Gastroesophageal sphincter (tissue), 4 donors: Measurements from ENCODE around the gene NUP188. TPM values are rescaled to one million over a fixed set of nuclear protein-coding genes. Genes with fewer than 3 reads are reported as not detected.

ENCODE experiments used
- ATAC-seq: fragments of 150-250 bp; one replicate; pipeline ENCODE4 v1.9.1; 2016; ENCODE audit warnings: mild to moderate bottlenecking, moderate library complexity
- H3K27ac ChIP-seq, 4 donors: fragments of 200-600 bp; sonication (generic) in 3 of 4; 1 replicate in 3 of 4; 2 replicates in 1 of 4; pipeline ENCODE4 v1.5.1; 2016 to 2019
- H3K27me3 ChIP-seq: fragments of 200-600 bp; sonication (generic); one replicate; pipeline ENCODE4 v1.5.1; 2019
- H3K36me3 ChIP-seq, 2 donors: fragments of 200-600 bp; sonication (generic); one replicate each; pipeline ENCODE4 v1.5.1; 2019; ENCODE audit warnings: control low read depth in 1 of 2
- H3K4me1 ChIP-seq, 3 donors: fragments of 200-600 bp; sonication (generic); 1 replicate in 2 of 3; 2 replicates in 1 of 3; pipeline ENCODE4 v1.5.1; 2016 to 2019; ENCODE audit warnings: control low read depth in 2 of 3
- H3K4me3 ChIP-seq, 2 donors: fragments of 200-600 bp; sonication (generic); one replicate each; pipeline ENCODE4 v1.5.1; 2019; ENCODE audit warnings: mild to moderate bottlenecking in 1 of 2, moderate library complexity in 1 of 2
- H3K9me3 ChIP-seq, 3 donors: fragments of 200-600 bp; sonication (generic); one replicate each; pipeline ENCODE4 v1.5.1; 2017 to 2019; ENCODE audit warnings: control low read depth in 2 of 3
- EP300 ChIP-seq: sonication (generic); formaldehyde crosslinking; IDR thresholded peaks from one replicate; pipeline ENCODE4 v1.6.1; 2017; ENCODE audit warnings: antibody characterized with exemption, mild to moderate bottlenecking
- POLR2A ChIP-seq, 2 donors: fragments of 450-650 bp; IDR thresholded peaks; one replicate each; pipeline ENCODE4 v1.6.1; 2017; ENCODE audit warnings: antibody characterized with exemption in 2 of 2, mild to moderate bottlenecking in 2 of 2, moderate library complexity in 1 of 2
- POLR2AphosphoS5 ChIP-seq: sonication (generic); formaldehyde crosslinking; IDR thresholded peaks from one replicate; pipeline ENCODE4 v1.6.1; 2017; ENCODE audit warnings: antibody characterized with exemption
- WGBS, 2 donors: methylation state at CpG; one replicate each; pipeline ENCODE4 v1.1.5; 2018; ENCODE audit warnings: low coverage in 1 of 2; 5-methylcytosine and 5-hydroxymethylcytosine counted together
- total RNA-seq, 4 donors: library from RNA; depleted of rRNA; stranded (reverse); fragments of >200 nt; gene quantifications; one replicate each; pipeline ENCODE4 v1.1.0, GENCODE V29; 2016
- TF ChIP-seq, protein P1 (sequence below), 4 experiments: fragments of 200-600 bp in 2 of 4; fragments of 450-650 bp in 2 of 4; sonication (generic) in 1 of 4; IDR thresholded peaks; one replicate each; pipeline ENCODE4 v1.5.1; 2017 to 2019; ENCODE audit warnings: antibody characterized with exemption in 4 of 4, mild to moderate bottlenecking in 2 of 4, moderate library complexity in 2 of 4

Gene NUP188
- total RNA-seq, 4 donors from 2014 or later = 18.6 to 32.7 (median 29.1) TPM

- peaks cover 0 to 94% of the 10 kb centered on the region in 2 donors for H3K36me3 ChIP-seq
- 13 to 57% methylated on average over 3 to 9 of the region's 14 CpGs for WGBS, 2 donors
- TF ChIP-seq POLR2AphosphoS5 = no peak
- TF ChIP-seq EP300 = no peak
- TF ChIP-seq, protein P1, sequence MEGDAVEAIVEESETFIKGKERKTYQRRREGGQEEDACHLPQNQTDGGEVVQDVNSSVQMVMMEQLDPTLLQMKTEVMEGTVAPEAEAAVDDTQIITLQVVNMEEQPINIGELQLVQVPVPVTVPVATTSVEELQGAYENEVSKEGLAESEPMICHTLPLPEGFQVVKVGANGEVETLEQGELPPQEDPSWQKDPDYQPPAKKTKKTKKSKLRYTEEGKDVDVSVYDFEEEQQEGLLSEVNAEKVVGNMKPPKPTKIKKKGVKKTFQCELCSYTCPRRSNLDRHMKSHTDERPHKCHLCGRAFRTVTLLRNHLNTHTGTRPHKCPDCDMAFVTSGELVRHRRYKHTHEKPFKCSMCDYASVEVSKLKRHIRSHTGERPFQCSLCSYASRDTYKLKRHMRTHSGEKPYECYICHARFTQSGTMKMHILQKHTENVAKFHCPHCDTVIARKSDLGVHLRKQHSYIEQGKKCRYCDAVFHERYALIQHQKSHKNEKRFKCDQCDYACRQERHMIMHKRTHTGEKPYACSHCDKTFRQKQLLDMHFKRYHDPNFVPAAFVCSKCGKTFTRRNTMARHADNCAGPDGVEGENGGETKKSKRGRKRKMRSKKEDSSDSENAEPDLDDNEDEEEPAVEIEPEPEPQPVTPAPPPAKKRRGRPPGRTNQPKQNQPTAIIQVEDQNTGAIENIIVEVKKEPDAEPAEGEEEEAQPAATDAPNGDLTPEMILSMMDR (IDR thresholded peaks at IDR 0.05) = no peak
- no peak for TF ChIP-seq POLR2A (IDR thresholded peaks at IDR 0.05)
- peaks cover 0 to 21% (median 7%) of the 10 kb centered on the region in 3 donors for H3K4me1 ChIP-seq
- H3K4me3 ChIP-seq = no peak overlapping the region
- no peaks in the 10 kb centered on the region for H3K27me3 ChIP-seq
- H3K27ac ChIP-seq = peak overlapping the region in 3 of 4 donors; percentile 47 to 68 (median 60)
- ATAC-seq = peak; percentile 20
- H3K9me3 ChIP-seq = no peaks in the 10 kb centered on the region
Measured at GRCh38 chr9:129007035-129007765, 59.7 kb downstream of the NUP188 start.

- TF ChIP-seq POLR2AphosphoS5 = no peak
- TF ChIP-seq, protein P1 (IDR thresholded peaks at IDR 0.05) = no peak
- TF ChIP-seq POLR2A (IDR thresholded peaks at IDR 0.05) = no peak
- no peak for TF ChIP-seq EP300
- WGBS, 2 donors = 20 to 63% methylated on average over 1 to 7 of the region's 18 CpGs
- peaks cover 0 to 21% (median 7%) of the 10 kb centered on the region in 3 donors for H3K4me1 ChIP-seq
- no peak for ATAC-seq
- no peaks in the 10 kb centered on the region for H3K27me3 ChIP-seq
- H3K36me3 ChIP-seq = peaks cover 0 to 94% of the 10 kb centered on the region in 2 donors
- peak overlapping the region in 3 of 4 donors; percentile 47 to 68 (median 60) for H3K27ac ChIP-seq
- no peaks in the 10 kb centered on the region for H3K9me3 ChIP-seq
- H3K4me3 ChIP-seq = no peak overlapping the region
Measured at GRCh38 chr9:129007766-129008468, 60.4 kb downstream of the NUP188 start.

DNA sequence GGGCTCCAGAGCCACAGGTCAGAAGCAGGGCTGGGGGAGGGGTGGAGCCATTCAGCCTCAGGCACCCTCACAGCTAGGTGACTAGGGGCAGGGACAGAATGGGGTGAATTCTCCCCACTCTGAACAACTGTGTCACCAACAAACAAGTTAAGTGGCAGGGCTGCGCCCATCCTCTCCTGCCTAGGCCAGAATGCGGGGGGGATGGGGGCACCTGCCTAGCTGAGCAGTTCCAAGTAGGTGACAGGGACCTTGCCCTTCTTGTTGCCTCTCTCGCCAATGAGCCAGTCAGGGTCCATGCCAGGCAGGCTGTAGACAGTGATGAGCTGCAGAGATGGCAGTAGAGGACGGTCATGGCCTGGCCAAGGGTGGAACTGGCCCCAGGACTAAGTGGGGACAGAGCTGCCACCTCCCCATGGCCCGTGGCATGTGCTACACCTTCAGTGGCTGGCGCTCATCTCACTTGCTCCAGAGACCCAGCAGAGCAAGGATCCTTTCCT lies 61.0 kb downstream of the NUP188 start:
- no peaks in the 10 kb centered on the region for H3K27me3 ChIP-seq
- ATAC-seq = no peak
- 100% methylated on average over 1 to 2 of the region's 6 CpGs for WGBS, 2 donors
- H3K4me1 ChIP-seq = peaks cover 0 to 21% (median 7%) of the 10 kb centered on the region in 3 donors
- peak overlapping the region in 2 of 4 donors; percentile 47 to 68 for H3K27ac ChIP-seq
- peaks cover 0 to 94% of the 10 kb centered on the region in 2 donors for H3K36me3 ChIP-seq
- TF ChIP-seq, protein P1 (IDR thresholded peaks at IDR 0.05) = no peak
- TF ChIP-seq POLR2A (IDR thresholded peaks at IDR 0.05) (no peak), EP300 (no peak)
- no peak overlapping the region for H3K4me3 ChIP-seq
- H3K9me3 ChIP-seq = no peaks in the 10 kb centered on the region

GRCh38 chr9:129008986-129009583 lies 61.6 kb downstream of the NUP188 start:
- no CpG with 5 or more reads among the region's 13 CpGs for WGBS, 2 donors
- no peak for ATAC-seq
- Histone ChIP-seq H3K9me3 (no peaks in the 10 kb centered on the region), H3K27me3 (no peaks in the 10 kb centered on the region), H3K4me3 (no peak overlapping the region), H3K27ac (no peak overlapping the region), H3K4me1 (peaks cover 0 to 21% (median 7%) of the 10 kb centered on the region in 3 donors), H3K36me3 (peaks cover 0 to 94% of the 10 kb centered on the region in 2 donors)
- TF ChIP-seq POLR2A (IDR thresholded peaks at IDR 0.05) = no peak
- TF ChIP-seq, protein P1 (IDR thresholded peaks at IDR 0.05) = no peak
